ENCODE data around the gene SYNE3.

GRCh38 chr14:95489214-95490137 lies 27.0 kb downstream of the SYNE3 start:
- no peak for TF ChIP-seq EZH2 (IDR thresholded peaks at IDR 0.05; ENCODE audit: low read depth, low read length, severe bottlenecking)
- TF ChIP-seq KDM1A (IDR thresholded peaks at IDR 0.05; ENCODE audit: borderline replicate concordance, low read length): no peak
- no peak for TF ChIP-seq GABPA (IDR thresholded peaks at IDR 0.05; ENCODE audit: borderline replicate concordance, insufficient read depth, low read length)
- TF ChIP-seq RFX5 (IDR thresholded peaks at IDR 0.05; ENCODE audit: borderline replicate concordance, low read depth, low read length): no peak
- no peak for TF ChIP-seq TCF12 (IDR thresholded peaks at IDR 0.05; ENCODE audit: low read depth, low read length)
- TF ChIP-seq TAF7 (optimal IDR thresholded peaks at IDR 0.05; ENCODE audit: borderline replicate concordance, low read depth, low read length): no peak
- TF ChIP-seq HDAC6 (IDR thresholded peaks at IDR 0.05; ENCODE audit: low read depth, low read length): no peak
- no peak for TF ChIP-seq FOSL1 (IDR thresholded peaks at IDR 0.05; ENCODE audit: insufficient read depth, low read depth, low read length)
- TF ChIP-seq, protein P1, sequence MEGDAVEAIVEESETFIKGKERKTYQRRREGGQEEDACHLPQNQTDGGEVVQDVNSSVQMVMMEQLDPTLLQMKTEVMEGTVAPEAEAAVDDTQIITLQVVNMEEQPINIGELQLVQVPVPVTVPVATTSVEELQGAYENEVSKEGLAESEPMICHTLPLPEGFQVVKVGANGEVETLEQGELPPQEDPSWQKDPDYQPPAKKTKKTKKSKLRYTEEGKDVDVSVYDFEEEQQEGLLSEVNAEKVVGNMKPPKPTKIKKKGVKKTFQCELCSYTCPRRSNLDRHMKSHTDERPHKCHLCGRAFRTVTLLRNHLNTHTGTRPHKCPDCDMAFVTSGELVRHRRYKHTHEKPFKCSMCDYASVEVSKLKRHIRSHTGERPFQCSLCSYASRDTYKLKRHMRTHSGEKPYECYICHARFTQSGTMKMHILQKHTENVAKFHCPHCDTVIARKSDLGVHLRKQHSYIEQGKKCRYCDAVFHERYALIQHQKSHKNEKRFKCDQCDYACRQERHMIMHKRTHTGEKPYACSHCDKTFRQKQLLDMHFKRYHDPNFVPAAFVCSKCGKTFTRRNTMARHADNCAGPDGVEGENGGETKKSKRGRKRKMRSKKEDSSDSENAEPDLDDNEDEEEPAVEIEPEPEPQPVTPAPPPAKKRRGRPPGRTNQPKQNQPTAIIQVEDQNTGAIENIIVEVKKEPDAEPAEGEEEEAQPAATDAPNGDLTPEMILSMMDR (IDR thresholded peaks at IDR 0.05; ENCODE audit: control extremely low read depth in 1 of 3, insufficient read depth in 1 of 3, low read depth in 1 of 3, low read length in 3 of 3): no peak

Data from H1 (cell line).